ENCODE results near the gene LETMD1. TPM values are rescaled to one million over a fixed set of nuclear protein-coding genes. Genes with fewer than 3 reads are reported as not detected.

Gene LETMD1
- total and polyA plus RNA-seq, 9 donors: 53.5 to 122 (median 69.2) TPM

DNA sequence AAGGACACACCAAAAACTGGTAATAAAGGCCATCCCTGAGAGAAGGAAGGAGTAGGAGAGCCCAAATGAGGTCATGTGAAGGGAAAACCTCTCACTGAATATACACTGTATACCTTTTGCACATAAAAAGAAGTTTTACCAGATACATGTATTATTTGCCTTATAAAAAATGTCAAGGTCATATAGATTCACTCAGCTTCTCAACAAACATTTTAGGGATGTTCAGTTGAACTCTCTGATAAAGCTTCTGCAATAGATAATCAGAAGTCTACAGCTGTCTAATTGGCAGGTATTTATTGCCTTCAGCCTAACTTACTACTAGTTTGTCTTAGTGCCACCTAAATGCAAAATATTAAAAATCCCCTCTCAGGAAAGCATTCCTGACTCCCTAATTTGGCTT lies 30.7 kb upstream of the LETMD1 start:
- TF ChIP-seq, protein P1, sequence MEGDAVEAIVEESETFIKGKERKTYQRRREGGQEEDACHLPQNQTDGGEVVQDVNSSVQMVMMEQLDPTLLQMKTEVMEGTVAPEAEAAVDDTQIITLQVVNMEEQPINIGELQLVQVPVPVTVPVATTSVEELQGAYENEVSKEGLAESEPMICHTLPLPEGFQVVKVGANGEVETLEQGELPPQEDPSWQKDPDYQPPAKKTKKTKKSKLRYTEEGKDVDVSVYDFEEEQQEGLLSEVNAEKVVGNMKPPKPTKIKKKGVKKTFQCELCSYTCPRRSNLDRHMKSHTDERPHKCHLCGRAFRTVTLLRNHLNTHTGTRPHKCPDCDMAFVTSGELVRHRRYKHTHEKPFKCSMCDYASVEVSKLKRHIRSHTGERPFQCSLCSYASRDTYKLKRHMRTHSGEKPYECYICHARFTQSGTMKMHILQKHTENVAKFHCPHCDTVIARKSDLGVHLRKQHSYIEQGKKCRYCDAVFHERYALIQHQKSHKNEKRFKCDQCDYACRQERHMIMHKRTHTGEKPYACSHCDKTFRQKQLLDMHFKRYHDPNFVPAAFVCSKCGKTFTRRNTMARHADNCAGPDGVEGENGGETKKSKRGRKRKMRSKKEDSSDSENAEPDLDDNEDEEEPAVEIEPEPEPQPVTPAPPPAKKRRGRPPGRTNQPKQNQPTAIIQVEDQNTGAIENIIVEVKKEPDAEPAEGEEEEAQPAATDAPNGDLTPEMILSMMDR (IDR thresholded peaks at IDR 0.05): no peak
- TF ChIP-seq POLR2A (IDR thresholded peaks at IDR 0.05) (no peak), EP300 (IDR thresholded peaks at IDR 0.05) (no peak)
- intact Hi-C loops (cut with DNase I): no loop called here

DNA sequence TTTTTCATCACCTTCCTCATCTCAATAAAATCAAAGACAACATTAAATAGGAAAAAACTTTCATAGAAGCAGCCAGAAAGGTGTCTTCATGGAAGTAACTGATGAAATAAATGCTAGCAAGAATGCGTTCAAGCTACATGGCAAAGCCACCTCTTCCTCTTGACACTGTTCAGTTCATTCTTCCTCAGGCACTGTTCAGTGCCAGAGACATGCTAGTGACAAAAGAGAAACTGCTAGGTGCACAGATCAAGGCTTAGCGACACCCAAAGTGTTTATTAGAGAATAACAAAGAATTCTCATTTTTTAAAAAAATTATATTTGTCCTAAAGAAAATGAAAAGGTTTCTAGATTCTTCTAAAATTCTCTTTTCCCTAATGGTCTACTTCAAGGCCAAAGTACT lies 29.2 kb upstream of the LETMD1 start:
- WGBS, 3 donors: 95 to 99% (median 97%) methylated on average over 2 of the region's 2 CpGs
- H3K4me3 ChIP-seq: no peak overlapping the region
- H3K27ac ChIP-seq: no peak overlapping the region
- H3K27me3 ChIP-seq: no peaks in the 10 kb centered on the region
- DNase-seq: no peak
- peaks cover 7% of the 10 kb centered on the region for H3K4me1 ChIP-seq (ENCODE audit: insufficient read depth)
- TF ChIP-seq EP300 (IDR thresholded peaks at IDR 0.05) (no peak), POLR2A (IDR thresholded peaks at IDR 0.05) (no peak)
- TF ChIP-seq, protein P1 (IDR thresholded peaks at IDR 0.05): no peak
- H3K9me3 ChIP-seq: no peaks in the 10 kb centered on the region
- intact Hi-C loops (cut with DNase I): no loop called here
- no peaks in the 10 kb centered on the region for H3K36me3 ChIP-seq

More for the DNA sequence above, 30.7 kb upstream of the LETMD1 start:
- no peak for DNase-seq
- Histone ChIP-seq H3K27ac (no peak overlapping the region), H3K4me3 (no peak overlapping the region), H3K36me3 (no peaks in the 10 kb centered on the region), H3K4me1 (ENCODE audit: insufficient read depth) (peaks cover 5% of the 10 kb centered on the region), H3K9me3 (no peaks in the 10 kb centered on the region), H3K27me3 (no peaks in the 10 kb centered on the region)

DNA sequence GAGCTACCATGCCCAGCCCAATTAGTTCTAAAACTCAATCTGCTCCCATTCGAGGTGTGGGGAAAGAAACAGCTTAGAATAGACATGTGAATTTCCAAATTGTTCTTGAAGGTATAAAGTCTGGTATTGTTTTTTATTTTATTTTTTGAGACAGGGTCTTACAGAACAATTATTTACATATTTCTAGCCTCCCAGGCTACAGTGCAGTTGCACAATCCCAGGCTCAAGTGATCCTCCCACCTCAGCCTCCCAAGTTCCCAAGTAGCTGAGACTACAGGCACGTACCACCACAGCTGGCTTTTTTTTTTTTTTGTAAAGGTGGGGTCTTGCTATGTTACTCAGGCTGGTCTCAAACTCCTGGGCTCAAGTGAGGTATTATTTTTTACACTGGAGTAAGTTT lies 28.2 kb upstream of the LETMD1 start:
- WGBS, 3 donors: 67 to 81% (median 74%) methylated on average over 2 of the region's 2 CpGs
- H3K27me3 ChIP-seq: no peaks in the 10 kb centered on the region
- H3K9me3 ChIP-seq: no peaks in the 10 kb centered on the region
- intact Hi-C loops (cut with DNase I): no loop called here
- H3K4me1 ChIP-seq (ENCODE audit: insufficient read depth): peaks cover 11% of the 10 kb centered on the region
- TF ChIP-seq, protein P1 (IDR thresholded peaks at IDR 0.05): no peak
- TF ChIP-seq EP300 (IDR thresholded peaks at IDR 0.05): no peak
- TF ChIP-seq POLR2A (IDR thresholded peaks at IDR 0.05): no peak
- no peak overlapping the region for H3K4me3 ChIP-seq
- H3K36me3 ChIP-seq: no peaks in the 10 kb centered on the region
- no peak for DNase-seq
- H3K27ac ChIP-seq: no peak overlapping the region

DNA sequence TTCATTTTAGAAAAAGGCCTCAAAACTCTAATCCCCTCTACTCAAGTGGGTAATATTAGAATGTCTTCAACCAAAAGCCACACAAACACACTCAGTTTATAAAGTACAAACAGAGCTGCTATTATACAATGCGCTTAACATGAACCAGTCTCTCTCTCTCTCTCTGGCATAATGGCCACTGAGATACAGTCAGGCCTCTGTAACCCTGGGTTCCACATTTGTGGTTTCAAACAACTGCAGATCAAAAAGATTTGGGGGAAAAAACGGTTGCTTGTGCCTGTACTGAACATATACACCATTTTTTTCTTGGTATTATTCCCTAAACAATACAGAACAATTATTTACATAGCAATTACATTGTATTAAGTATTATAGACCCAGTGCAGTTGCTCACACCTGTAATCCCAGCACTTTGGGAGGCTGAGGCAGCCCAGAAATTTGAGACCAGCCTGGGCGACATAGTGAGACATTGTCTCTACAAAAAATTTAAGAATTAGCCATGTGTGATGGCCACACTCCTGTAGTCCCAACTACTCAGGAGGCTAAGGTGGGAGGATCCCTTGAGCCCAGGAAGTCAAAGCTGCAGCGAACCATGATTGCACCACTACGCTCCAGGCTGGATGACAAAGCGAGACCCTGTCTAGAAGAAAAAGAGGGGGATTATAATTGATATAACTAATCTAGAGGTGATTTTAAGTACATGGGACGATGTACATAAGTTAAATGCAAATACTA lies 27.5 kb upstream of the LETMD1 start:
- TF ChIP-seq EP300 (IDR thresholded peaks at IDR 0.05) (no peak), POLR2A (IDR thresholded peaks at IDR 0.05) (no peak)
- TF ChIP-seq, protein P1 (IDR thresholded peaks at IDR 0.05): no peak
- H3K4me1 ChIP-seq (ENCODE audit: insufficient read depth): peaks cover 11% of the 10 kb centered on the region
- no peaks in the 10 kb centered on the region for H3K9me3 ChIP-seq
- no peak overlapping the region for H3K4me3 ChIP-seq
- H3K27me3 ChIP-seq: no peaks in the 10 kb centered on the region
- H3K36me3 ChIP-seq: no peaks in the 10 kb centered on the region
- intact Hi-C loops (cut with DNase I): no loop called here
- 93 to 94% (median 94%) methylated on average over 7 of the region's 7 CpGs for WGBS, 3 donors
- DNase-seq: no peak
- H3K27ac ChIP-seq: no peak overlapping the region

Data from ovary (tissue), 9 donors.